Hepatocyte (in vitro differentiated cells): ENCODE results near the gene F13A1. TPM values are rescaled to one million over a fixed set of nuclear protein-coding genes. Genes with fewer than 3 reads are reported as not detected.

Source experiments
- DNase-seq: peaks from one replicate; pipeline ENCODE4 v3.0.0-alpha.2; 2016; ENCODE audit warnings: low spot score
- H2AFZ ChIP-seq: fragments of 200-600 bp; sonication (generic); 2 replicates; pipeline ENCODE4 v1.6.0; 2016; ENCODE audit warnings: antibody characterized with exemption, mild to moderate bottlenecking
- H3K27ac ChIP-seq: fragments of 200-600 bp; sonication (generic); 2 replicates; pipeline ENCODE4 v1.5.1; 2016; ENCODE audit warnings: mild to moderate bottlenecking
- H3K27me3 ChIP-seq: fragments of 200-600 bp; sonication (generic); 2 replicates; pipeline ENCODE4 v1.6.1; 2016
- H3K36me3 ChIP-seq: fragments of 200-600 bp; sonication (generic); replicated peaks from 2 replicates; pipeline ENCODE4 v1.5.1; 2016; ENCODE audit warnings: low read depth; ENCODE audit not compliant: insufficient read depth
- H3K4me1 ChIP-seq: fragments of 200-600 bp; sonication (generic); 2 replicates; pipeline ENCODE4 v1.5.1; 2016; ENCODE audit warnings: mild to moderate bottlenecking, moderate library complexity; ENCODE audit not compliant: insufficient read depth
- H3K4me2 ChIP-seq: fragments of 200-600 bp; sonication (generic); 2 replicates; pipeline ENCODE4 v1.6.0; 2016
- H3K4me3 ChIP-seq: fragments of 200-600 bp; sonication (generic); 2 replicates; pipeline ENCODE4 v1.5.1; 2016; ENCODE audit warnings: mild to moderate bottlenecking
- H3K79me2 ChIP-seq: fragments of 200-600 bp; sonication (generic); 2 replicates; pipeline ENCODE4 v1.6.0; 2017; ENCODE audit warnings: mild to moderate bottlenecking
- H3K9me2 ChIP-seq: fragments of 200-600 bp; sonication (generic); replicated peaks from 2 replicates; pipeline ENCODE4 v1.6.0; 2017; ENCODE audit warnings: mild to moderate bottlenecking; ENCODE audit not compliant: insufficient read depth
- H3K9me3 ChIP-seq: fragments of 200-600 bp; sonication (generic); 2 replicates; pipeline ENCODE4 v1.5.1; 2016; ENCODE audit warnings: low read depth, mild to moderate bottlenecking
- H4K20me1 ChIP-seq: fragments of 200-600 bp; sonication (generic); 2 replicates; pipeline ENCODE4 v1.6.0; 2016; ENCODE audit warnings: mild to moderate bottlenecking; ENCODE audit not compliant: insufficient read depth, poor library complexity, severe bottlenecking
- CTCF ChIP-seq: fragments of 200-600 bp; sonication (generic); IDR thresholded peaks from 2 replicates; pipeline ENCODE4 v1.5.1; 2016; ENCODE audit warnings: antibody characterized with exemption, mild to moderate bottlenecking; ENCODE audit not compliant: poor library complexity
- EZH2 ChIP-seq: fragments of 200-600 bp; sonication (generic); IDR thresholded peaks from 2 replicates; pipeline ENCODE4 v1.6.1; 2016; ENCODE audit warnings: antibody characterized with exemption, mild to moderate bottlenecking, borderline replicate concordance
- EZH2phosphoT487 ChIP-seq: fragments of 200-600 bp; sonication (generic); IDR thresholded peaks from one replicate; pipeline ENCODE4 v1.6.1; 2018; ENCODE audit warnings: antibody characterized with exemption, mild to moderate bottlenecking, low read depth, moderate library complexity; ENCODE audit not compliant: unreplicated experiment, severe bottlenecking
- WGBS: methylation state at CpG from one replicate; pipeline ENCODE4 v1.1.6; 2016; ENCODE audit warnings: low lambda C conversion rate; ENCODE audit errors: missing lambda C conversion rate; 5-methylcytosine and 5-hydroxymethylcytosine counted together
- polyA plus RNA-seq: library from polyadenylated mRNA; unstranded; fragments of >200 nt; fragmentation: Nextera tagmentation; extraction: Ambion mirVana; gene quantifications from 2 replicates; pipeline ENCODE4 v1.2.1, GENCODE V29; 2016
- total RNA-seq: library from RNA; depleted of rRNA; stranded (reverse); fragments of >200 nt; gene quantifications from 2 replicates; pipeline ENCODE4 v1.2.3, GENCODE V29; 2014

The F13A1 gene
- total and polyA plus RNA-seq, 2 experiments from 2014 or later: 3.7 to 8.5 TPM

DNA sequence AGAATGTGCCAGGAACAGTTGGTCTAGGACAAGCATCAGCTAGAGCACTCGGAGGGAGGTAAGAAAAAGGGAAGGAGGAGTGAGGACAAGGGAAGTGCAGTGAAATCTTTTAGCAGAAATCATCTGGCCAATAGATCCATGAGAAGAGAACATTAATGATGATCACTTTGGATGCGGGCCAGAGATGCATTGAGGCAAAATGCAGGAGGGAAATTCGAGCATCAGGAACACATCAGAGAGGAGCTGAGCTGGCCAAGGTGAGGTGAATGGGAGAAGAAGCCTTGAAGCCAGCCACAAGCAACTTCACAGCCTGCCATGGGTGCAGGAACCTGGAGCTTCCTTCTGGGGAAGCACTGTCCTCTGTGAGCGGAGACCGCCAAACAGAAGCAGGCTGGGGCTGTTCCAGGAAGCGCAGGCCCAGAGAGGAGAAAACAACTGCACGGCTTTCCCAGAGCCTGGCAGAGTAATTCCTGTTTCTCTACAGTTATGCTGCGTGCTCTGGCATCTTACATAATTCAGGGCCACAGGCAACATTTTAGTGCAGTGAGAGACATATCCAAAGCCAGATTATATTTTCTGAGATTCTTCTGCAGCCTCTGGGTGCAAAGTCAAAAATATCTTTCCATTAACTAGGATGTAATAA, 143.8 kb downstream of the F13A1 start:
- Histone ChIP-seq H3K27me3 (peaks cover 1% of the 10 kb centered on the region), H3K27ac (no peak overlapping the region), H3K9me2 (no peaks in the 10 kb centered on the region), H4K20me1 (no peaks in the 10 kb centered on the region), H3K4me1 (no peaks in the 10 kb centered on the region), H3K4me3 (no peak overlapping the region), H3K9me3 (no peaks in the 10 kb centered on the region), H2AFZ (no peak overlapping the region), H3K36me3 (no peaks in the 10 kb centered on the region), H3K79me2 (no peaks in the 10 kb centered on the region), H3K4me2 (no peak overlapping the region)
- WGBS: 85% methylated on average over 8 of the region's 8 CpGs
- no peak for DNase-seq
- TF ChIP-seq EZH2: no peak
- no peak for TF ChIP-seq CTCF
- no peak for TF ChIP-seq EZH2phosphoT487

GRCh38 chr6:6176127-6176526, 144.3 kb downstream of the F13A1 start:
- Histone ChIP-seq H3K27me3 (no peaks in the 10 kb centered on the region), H3K36me3 (no peaks in the 10 kb centered on the region), H3K4me3 (no peak overlapping the region), H2AFZ (no peak overlapping the region), H3K79me2 (no peaks in the 10 kb centered on the region), H4K20me1 (no peaks in the 10 kb centered on the region), H3K4me1 (no peaks in the 10 kb centered on the region), H3K9me3 (no peaks in the 10 kb centered on the region), H3K4me2 (no peak overlapping the region), H3K27ac (no peak overlapping the region), H3K9me2 (no peaks in the 10 kb centered on the region)
- DNase-seq: no peak
- no peak for TF ChIP-seq EZH2
- no peak for TF ChIP-seq EZH2phosphoT487
- TF ChIP-seq CTCF: no peak

- H3K9me3 ChIP-seq: no peaks in the 10 kb centered on the region
- no peaks in the 10 kb centered on the region for H4K20me1 ChIP-seq
- no peaks in the 10 kb centered on the region for H3K79me2 ChIP-seq
- no peak overlapping the region for H3K4me2 ChIP-seq
- H3K27me3 ChIP-seq: no peaks in the 10 kb centered on the region
- H3K27ac ChIP-seq: no peak overlapping the region
- H2AFZ ChIP-seq: no peak overlapping the region
- H3K4me1 ChIP-seq: no peaks in the 10 kb centered on the region
- DNase-seq: no peak
- TF ChIP-seq EZH2 (no peak), EZH2phosphoT487 (no peak), CTCF (no peak)
- 47% methylated on average over 1 of the region's 1 CpG for WGBS
- H3K9me2 ChIP-seq: no peaks in the 10 kb centered on the region
- H3K36me3 ChIP-seq: no peaks in the 10 kb centered on the region
- no peak overlapping the region for H3K4me3 ChIP-seq
Measured at GRCh38 chr6:6169141-6169540, 151.3 kb downstream of the F13A1 start.
